ENCODE data around the gene PCDH15. TPM values are rescaled to one million over a fixed set of nuclear protein-coding genes. Genes with fewer than 3 reads are reported as not detected.

Gene PCDH15
- total RNA-seq, 1 donor from 2014 or later, result 21.7 TPM

DNA sequence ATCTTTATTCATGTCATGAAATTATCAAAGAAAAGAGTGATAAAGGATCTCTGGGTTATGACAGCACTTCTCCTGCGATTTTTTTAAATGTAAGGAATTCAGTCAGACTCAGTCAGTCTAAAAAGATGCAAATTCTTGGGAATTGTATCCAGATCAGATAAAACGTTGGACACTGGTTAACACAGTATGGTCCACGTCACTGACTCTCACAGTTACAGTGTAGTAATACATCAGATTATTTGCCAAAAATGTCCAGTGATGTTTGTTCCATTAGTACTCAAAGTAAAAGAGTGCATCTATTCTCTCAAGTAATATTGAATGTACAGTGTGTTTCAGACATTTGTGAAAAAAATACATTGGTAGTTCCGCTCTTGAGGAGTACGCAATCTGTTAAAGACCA is 224.5 kb downstream of the PCDH15 start:
- no peaks in the 10 kb centered on the region for H3K27me3 Mint-ChIP-seq (ENCODE audit: low read depth)
- TF ChIP-seq, protein P1, sequence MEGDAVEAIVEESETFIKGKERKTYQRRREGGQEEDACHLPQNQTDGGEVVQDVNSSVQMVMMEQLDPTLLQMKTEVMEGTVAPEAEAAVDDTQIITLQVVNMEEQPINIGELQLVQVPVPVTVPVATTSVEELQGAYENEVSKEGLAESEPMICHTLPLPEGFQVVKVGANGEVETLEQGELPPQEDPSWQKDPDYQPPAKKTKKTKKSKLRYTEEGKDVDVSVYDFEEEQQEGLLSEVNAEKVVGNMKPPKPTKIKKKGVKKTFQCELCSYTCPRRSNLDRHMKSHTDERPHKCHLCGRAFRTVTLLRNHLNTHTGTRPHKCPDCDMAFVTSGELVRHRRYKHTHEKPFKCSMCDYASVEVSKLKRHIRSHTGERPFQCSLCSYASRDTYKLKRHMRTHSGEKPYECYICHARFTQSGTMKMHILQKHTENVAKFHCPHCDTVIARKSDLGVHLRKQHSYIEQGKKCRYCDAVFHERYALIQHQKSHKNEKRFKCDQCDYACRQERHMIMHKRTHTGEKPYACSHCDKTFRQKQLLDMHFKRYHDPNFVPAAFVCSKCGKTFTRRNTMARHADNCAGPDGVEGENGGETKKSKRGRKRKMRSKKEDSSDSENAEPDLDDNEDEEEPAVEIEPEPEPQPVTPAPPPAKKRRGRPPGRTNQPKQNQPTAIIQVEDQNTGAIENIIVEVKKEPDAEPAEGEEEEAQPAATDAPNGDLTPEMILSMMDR (conservative IDR thresholded peaks at IDR 0.05), result no peak
- DNase-seq (ENCODE audit: low read depth, low spot score), result no peak
- no peaks in the 10 kb centered on the region for H3K4me1 Mint-ChIP-seq
- H3K9me3 Mint-ChIP-seq, result peaks cover 4% of the 10 kb centered on the region
- no peak overlapping the region for H3K27ac Mint-ChIP-seq (ENCODE audit: unreplicated experiment)
- H3K36me3 Mint-ChIP-seq (ENCODE audit: low read depth), result no peaks in the 10 kb centered on the region
- H3K4me3 Mint-ChIP-seq, result no peak overlapping the region

DNA sequence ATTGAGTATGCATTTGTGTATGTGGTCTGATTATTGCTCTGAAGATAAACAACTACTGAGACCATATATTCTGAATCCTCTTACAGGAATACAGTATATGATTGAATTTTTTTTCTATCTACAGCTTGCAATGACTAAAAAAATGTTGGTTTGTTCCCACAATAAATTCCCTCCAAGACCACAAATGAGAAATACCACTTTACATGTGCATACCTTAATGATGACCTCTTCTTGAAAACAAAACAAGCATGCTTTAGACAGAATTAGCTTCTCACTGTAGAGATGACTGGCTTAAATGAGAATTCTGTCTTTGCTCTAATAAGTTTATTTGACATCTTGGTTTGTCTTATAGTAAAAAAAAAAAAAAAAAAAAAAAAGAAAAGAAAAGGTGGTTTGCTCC is 241.5 kb downstream of the PCDH15 start:
- Mint-ChIP-seq H3K4me3 (no peak overlapping the region), H3K9me3 (no peaks in the 10 kb centered on the region), H3K4me1 (no peaks in the 10 kb centered on the region), H3K36me3 (ENCODE audit: low read depth) (no peaks in the 10 kb centered on the region), H3K27me3 (ENCODE audit: low read depth) (no peaks in the 10 kb centered on the region), H3K27ac (ENCODE audit: unreplicated experiment) (no peak overlapping the region)
- DNase-seq (ENCODE audit: low read depth, low spot score), result no peak
- TF ChIP-seq, protein P1 (conservative IDR thresholded peaks at IDR 0.05), result no peak

DNA sequence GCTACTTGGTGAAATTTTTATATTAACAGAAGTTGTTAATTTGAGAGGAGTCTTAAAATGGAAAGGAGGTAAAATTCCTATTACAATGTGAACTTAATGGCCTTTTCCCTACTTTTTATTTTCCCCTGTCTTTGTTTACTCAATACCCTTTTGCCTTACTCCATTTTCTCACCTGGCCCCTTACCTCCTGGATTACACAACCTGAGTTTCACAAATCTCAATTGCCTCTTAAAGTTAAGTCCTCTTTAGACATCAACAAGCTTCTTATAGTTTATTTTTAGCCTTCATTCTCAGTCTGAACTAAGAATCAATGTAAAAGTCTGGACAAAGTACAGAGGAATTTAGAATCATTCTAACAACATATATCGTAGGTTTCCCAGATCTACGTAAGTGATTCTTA is 247.0 kb downstream of the PCDH15 start:
- no peak overlapping the region for H3K4me3 Mint-ChIP-seq
- no peaks in the 10 kb centered on the region for H3K4me1 Mint-ChIP-seq
- H3K9me3 Mint-ChIP-seq, result no peaks in the 10 kb centered on the region
- no peaks in the 10 kb centered on the region for H3K27me3 Mint-ChIP-seq (ENCODE audit: low read depth)
- H3K36me3 Mint-ChIP-seq (ENCODE audit: low read depth), result no peaks in the 10 kb centered on the region
- H3K27ac Mint-ChIP-seq (ENCODE audit: unreplicated experiment), result no peak overlapping the region
- TF ChIP-seq, protein P1 (conservative IDR thresholded peaks at IDR 0.05), result no peak
- DNase-seq (ENCODE audit: low read depth, low spot score), result no peak

DNA sequence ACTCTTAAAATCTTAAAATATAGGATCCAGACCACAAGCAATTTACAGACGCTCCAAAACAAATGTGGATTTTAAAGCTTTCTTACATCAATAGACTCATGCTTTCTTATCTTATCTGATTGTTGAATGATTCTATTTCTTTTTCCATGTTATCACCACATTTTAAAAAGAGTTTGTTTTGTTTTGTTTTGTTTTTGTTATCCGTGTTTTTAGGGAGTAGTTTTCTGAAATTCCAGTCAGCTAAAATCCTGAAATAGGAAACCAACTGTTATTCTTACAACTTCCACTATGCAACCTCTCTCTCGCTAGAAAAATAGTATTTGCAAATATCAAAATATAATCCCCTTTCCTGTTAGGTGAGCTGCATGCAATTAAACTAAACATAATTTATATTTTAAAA is 251.0 kb downstream of the PCDH15 start:
- Mint-ChIP-seq H3K9me3 (no peaks in the 10 kb centered on the region), H3K36me3 (ENCODE audit: low read depth) (no peaks in the 10 kb centered on the region), H3K4me1 (no peaks in the 10 kb centered on the region), H3K4me3 (no peak overlapping the region), H3K27me3 (ENCODE audit: low read depth) (no peaks in the 10 kb centered on the region), H3K27ac (ENCODE audit: unreplicated experiment) (no peak overlapping the region)
- no peak for DNase-seq (ENCODE audit: low read depth, low spot score)
- TF ChIP-seq, protein P1 (conservative IDR thresholded peaks at IDR 0.05), result no peak

DNA sequence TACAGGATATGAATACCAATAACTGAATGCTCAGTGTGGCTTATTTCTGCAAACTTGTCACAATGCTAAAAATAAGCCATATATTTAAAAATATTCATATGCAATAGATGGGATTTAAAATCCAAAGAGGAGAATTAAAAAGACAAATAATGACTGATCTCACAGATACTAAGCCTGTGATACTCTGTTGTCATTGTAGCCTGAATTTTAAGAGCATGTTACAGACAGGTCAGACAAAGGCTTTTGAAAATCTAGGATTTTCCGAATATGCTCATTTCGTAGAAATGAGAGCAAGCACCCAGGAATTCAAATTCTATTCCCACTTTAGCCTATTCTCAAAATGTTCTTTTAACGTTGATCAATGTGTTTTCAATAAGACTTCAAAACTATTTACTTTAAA is 269.7 kb downstream of the PCDH15 start:
- H3K4me3 Mint-ChIP-seq, result no peak overlapping the region
- DNase-seq (ENCODE audit: low read depth, low spot score), result no peak
- TF ChIP-seq, protein P1 (conservative IDR thresholded peaks at IDR 0.05), result no peak
- H3K4me1 Mint-ChIP-seq, result no peaks in the 10 kb centered on the region
- H3K27me3 Mint-ChIP-seq (ENCODE audit: low read depth), result no peaks in the 10 kb centered on the region
- no peaks in the 10 kb centered on the region for H3K36me3 Mint-ChIP-seq (ENCODE audit: low read depth)
- no peak overlapping the region for H3K27ac Mint-ChIP-seq (ENCODE audit: unreplicated experiment)
- H3K9me3 Mint-ChIP-seq, result no peaks in the 10 kb centered on the region

DNA sequence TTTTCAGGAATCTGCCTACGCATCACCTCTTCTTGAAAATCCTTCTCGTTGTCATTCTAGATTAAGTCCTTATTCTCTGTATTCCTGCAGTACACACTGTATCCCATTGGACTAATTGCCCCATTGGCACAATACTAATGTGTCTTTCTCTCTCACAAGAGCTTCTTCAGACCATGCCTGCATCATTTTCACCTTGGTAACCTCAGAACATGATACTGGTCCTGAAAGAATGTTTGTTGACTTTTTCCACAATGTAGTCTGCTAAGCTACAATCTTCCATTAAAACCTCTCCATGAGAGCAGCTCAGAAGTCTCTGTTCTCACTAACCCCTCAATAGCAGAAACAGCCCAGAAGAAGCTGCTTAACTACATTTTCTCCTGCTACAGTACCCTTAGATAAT is 270.7 kb downstream of the PCDH15 start:
- no peak overlapping the region for H3K4me3 Mint-ChIP-seq
- TF ChIP-seq, protein P1 (conservative IDR thresholded peaks at IDR 0.05), result no peak
- DNase-seq (ENCODE audit: low read depth, low spot score), result no peak
- H3K27me3 Mint-ChIP-seq (ENCODE audit: low read depth), result no peaks in the 10 kb centered on the region
- H3K36me3 Mint-ChIP-seq (ENCODE audit: low read depth), result no peaks in the 10 kb centered on the region
- no peaks in the 10 kb centered on the region for H3K4me1 Mint-ChIP-seq
- no peak overlapping the region for H3K27ac Mint-ChIP-seq (ENCODE audit: unreplicated experiment)
- no peaks in the 10 kb centered on the region for H3K9me3 Mint-ChIP-seq

Data from neural crest cell (in vitro differentiated cells).